Cardiac fibroblast (primary cell): ENCODE data around the gene RCN1.

Source experiments
- DNase-seq, 2 donors: peaks; one replicate each; pipeline versions ENCODE4 v3.0.0 to v3.0.0-alpha.2; 2010; ENCODE audit warnings: low read depth in 2 of 2
- H3K4me3 ChIP-seq, 2 donors: replicated peaks in 1 of 2; 1 replicate in 1 of 2; 2 replicates in 1 of 2; pipeline ENCODE4 v1.5.1; 2011; ENCODE audit warnings: low read depth in 2 of 2, low read length in 2 of 2, mild to moderate bottlenecking in 2 of 2, moderate library complexity in 1 of 2
- TF ChIP-seq, protein P1 (sequence below): IDR thresholded peaks from one replicate; pipeline ENCODE4 v1.5.1; 2011; ENCODE audit warnings: low read depth, mild to moderate bottlenecking, low read length, inconsistent platforms

Gene RCN1

DNA sequence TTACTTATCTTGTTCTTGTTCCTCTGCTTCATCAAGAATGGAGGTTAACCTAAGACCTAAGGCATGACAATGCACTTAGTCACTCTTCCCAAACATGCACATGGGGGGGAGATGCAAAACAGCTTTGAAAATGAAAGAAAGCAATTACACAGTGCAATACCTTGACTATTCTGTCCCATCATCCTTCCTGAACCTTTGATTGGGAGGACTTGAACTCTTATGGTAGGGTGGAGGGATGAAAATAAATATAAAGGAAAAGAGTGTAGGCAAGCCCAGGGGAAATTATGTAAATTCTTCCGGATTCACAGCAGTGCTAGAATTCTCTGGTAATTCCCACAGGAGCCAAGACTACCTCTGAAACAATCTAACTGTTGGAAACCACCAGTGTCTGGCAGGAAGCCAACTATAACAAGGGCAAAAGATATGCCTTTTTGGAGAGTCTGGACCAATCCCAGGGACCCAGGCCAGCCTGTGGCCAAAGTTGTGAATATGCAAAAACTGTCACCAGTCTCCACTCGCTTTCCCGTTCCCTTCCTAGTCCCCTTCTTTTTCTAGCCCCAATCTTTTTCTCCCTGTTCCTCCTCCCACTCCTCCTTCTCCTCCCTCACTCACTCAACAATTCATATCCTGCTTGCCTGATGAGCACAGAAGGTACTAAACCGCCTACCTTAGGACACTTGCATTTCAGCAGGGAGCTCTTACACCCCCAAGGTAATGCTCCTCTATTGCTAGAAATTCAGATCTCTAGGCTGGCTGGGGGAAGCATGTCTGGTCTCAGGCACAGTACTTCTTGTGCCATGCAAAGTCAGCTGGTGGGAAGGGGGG, 2.5 kb upstream of the RCN1 start:
- peak; percentile 96 to 97 for DNase-seq
- peak overlapping the region; percentile 22 to 25 for H3K4me3 ChIP-seq
- TF ChIP-seq, protein P1, sequence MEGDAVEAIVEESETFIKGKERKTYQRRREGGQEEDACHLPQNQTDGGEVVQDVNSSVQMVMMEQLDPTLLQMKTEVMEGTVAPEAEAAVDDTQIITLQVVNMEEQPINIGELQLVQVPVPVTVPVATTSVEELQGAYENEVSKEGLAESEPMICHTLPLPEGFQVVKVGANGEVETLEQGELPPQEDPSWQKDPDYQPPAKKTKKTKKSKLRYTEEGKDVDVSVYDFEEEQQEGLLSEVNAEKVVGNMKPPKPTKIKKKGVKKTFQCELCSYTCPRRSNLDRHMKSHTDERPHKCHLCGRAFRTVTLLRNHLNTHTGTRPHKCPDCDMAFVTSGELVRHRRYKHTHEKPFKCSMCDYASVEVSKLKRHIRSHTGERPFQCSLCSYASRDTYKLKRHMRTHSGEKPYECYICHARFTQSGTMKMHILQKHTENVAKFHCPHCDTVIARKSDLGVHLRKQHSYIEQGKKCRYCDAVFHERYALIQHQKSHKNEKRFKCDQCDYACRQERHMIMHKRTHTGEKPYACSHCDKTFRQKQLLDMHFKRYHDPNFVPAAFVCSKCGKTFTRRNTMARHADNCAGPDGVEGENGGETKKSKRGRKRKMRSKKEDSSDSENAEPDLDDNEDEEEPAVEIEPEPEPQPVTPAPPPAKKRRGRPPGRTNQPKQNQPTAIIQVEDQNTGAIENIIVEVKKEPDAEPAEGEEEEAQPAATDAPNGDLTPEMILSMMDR: no peak

DNA sequence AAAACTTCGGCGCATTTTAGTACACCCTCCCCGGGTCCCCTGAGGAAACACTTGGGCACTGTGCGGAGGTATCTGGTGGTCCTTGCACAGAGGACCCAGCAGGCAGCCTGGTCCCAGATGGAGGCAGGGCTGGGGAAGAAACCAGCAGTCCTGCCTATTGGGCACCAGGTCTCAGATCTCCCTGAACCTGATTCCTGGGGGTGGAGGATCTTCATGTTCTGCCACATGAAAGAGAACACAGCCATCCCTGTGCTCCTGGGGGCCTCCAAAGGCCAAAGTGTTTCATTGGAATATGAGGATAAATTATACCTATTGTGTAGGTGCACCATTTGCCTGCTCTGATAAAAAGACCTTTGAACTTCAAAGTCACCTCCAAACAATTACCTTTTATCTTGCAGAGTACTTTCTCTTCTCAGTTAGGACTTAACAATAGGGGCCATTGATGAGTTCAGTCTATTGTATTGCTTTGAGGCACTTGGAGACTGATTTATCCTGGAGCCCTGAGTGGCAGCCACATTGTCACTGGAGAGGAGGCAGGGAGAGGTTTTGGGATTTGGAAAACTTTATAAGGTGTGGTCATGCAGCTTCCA, 1.8 kb downstream of the RCN1 start:
- TF ChIP-seq, protein P1: no peak
- DNase-seq: no peak
- peak overlapping the region; percentile 74 to 76 for H3K4me3 ChIP-seq

GRCh38 chr11:32094923-32095322, 4.0 kb downstream of the RCN1 start:
- TF ChIP-seq, protein P1: no peak
- H3K4me3 ChIP-seq: no peak overlapping the region

DNA sequence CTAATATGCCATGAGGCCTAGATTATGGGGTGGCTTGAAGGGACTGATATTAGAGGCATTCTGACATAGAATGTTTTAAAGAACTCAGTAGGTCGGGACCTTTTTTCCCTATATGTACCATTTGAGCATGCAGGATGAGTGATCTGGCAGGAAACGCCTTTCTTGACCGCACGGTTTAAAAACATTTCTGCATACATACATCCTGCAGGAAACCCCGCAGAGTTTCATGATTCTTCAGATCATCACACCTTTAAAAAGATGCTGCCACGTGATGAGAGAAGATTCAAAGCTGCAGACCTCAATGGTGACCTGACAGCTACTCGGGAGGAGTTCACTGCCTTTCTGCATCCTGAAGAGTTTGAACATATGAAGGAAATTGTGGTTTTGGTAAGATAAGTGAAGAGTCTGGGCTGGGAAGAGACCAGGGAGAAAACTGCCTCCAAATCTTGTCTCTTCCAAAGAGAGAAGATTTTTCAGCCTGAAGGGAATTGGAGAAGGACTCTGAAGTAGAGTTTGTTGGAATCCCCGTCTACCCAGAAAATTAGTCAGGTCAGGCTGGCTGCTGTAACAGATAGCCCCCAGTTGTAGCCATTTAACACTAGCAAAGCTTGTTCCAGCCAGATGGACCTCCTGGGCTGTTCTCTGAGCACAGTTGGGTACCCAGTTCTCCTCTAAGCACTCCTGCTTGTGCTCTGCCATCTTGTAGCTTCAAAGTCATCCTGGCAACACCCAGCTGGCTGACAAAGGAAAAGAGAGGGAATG, 7.4 kb downstream of the RCN1 start:
- no peak overlapping the region for H3K4me3 ChIP-seq
- TF ChIP-seq, protein P1: no peak
- no peak for DNase-seq

More at GRCh38 chr11:32094923-32095322, 4.0 kb downstream of the RCN1 start:
- peak; percentile 42 to 56 for DNase-seq

DNA sequence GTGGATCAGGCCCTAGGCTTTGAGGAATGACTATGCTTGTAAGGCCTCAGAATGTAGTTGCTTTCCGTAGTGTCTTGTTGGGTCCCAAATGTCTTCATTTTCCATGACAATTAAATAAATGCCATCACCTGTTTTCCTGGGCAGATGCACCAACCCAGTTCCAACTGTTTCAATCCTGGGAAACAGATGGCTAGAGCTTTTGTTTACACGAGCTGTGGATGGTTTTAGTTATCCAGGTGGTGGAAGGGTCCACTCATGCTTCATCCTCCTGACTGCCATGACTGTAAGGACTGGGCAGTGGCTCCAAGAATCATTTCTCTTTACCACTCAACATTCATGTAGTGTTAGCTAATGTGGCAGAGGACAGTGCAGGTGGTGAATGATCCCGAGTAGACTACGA, 8.6 kb downstream of the RCN1 start:
- TF ChIP-seq, protein P1: no peak
- DNase-seq: no peak
- no peak overlapping the region for H3K4me3 ChIP-seq

DNA sequence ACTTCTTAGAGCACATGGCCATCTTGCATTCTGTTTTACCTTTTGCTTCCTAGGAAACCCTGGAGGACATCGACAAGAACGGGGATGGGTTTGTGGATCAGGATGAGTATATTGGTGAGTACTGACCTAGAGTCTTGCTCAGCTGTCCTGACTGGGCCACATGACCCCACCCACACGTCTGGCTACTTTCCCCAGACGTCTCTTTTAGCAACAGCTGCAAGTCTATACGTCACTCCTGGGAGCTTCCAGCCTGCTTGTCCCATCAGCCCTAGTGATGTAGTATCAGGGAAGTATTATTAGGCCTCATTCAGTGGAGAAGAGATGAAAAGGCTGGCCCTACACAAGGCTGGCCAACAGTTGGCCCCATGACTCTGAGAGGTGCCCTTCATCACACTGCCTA, 9.6 kb downstream of the RCN1 start:
- DNase-seq: peak in 1 of 2 donors; percentile 49
- no peak overlapping the region for H3K4me3 ChIP-seq
- TF ChIP-seq, protein P1: no peak
